Neural progenitor cell (in vitro differentiated cells): ENCODE data around the gene LINGO4. TPM values are rescaled to one million over a fixed set of nuclear protein-coding genes. Genes with fewer than 3 reads are reported as not detected.

ENCODE experiments used
- DNase-seq: peaks from one replicate; pipeline ENCODE4 v3.0.0-alpha.2; 2016; ENCODE audit warnings: low spot score
- H2AFZ ChIP-seq: fragments of 200-600 bp; sonication (generic); replicated peaks from 2 replicates; pipeline ENCODE4 v1.6.1; 2016; ENCODE audit warnings: antibody characterized with exemption
- H3F3A ChIP-seq: fragments of 200-600 bp; sonication (generic); 2 replicates; pipeline ENCODE4 v1.6.1; 2016; ENCODE audit warnings: antibody characterized with exemption, low read depth
- H3K27ac ChIP-seq: fragments of 200-600 bp; sonication (generic); 2 replicates; pipeline ENCODE4 v1.5.1; 2016; ENCODE audit warnings: mild to moderate bottlenecking
- H3K27me3 ChIP-seq: fragments of 200-600 bp; sonication (generic); 2 replicates; pipeline ENCODE4 v1.6.1; 2016; ENCODE audit warnings: mild to moderate bottlenecking, moderate library complexity
- H3K36me3 ChIP-seq: fragments of 200-600 bp; sonication (generic); 2 replicates; pipeline ENCODE4 v1.5.1; 2016
- H3K4me1 ChIP-seq: fragments of 200-600 bp; sonication (generic); 2 replicates; pipeline ENCODE4 v1.6.1; 2016; ENCODE audit warnings: mixed run types
- H3K4me2 ChIP-seq: fragments of 200-600 bp; sonication (generic); 2 replicates; pipeline ENCODE4 v1.6.1; 2016
- H3K4me3 ChIP-seq: fragments of 200-600 bp; sonication (generic); 2 replicates; pipeline ENCODE4 v1.5.1; 2016
- H3K79me2 ChIP-seq: fragments of 200-600 bp; sonication (generic); 2 replicates; pipeline ENCODE4 v1.6.1; 2016; ENCODE audit warnings: low read depth
- H3K9ac ChIP-seq: fragments of 200-600 bp; sonication (generic); 2 replicates; pipeline ENCODE4 v1.6.1; 2016
- H3K9me3 ChIP-seq: fragments of 200-600 bp; sonication (generic); 2 replicates; pipeline ENCODE4 v1.5.1; 2016; ENCODE audit warnings: low read depth
- H4K20me1 ChIP-seq: fragments of 200-600 bp; sonication (generic); 2 replicates; pipeline ENCODE4 v1.6.1; 2016; ENCODE audit warnings: low read depth
- H3K27ac Mint-ChIP-seq: 3 replicates; pipeline ENCODE4 v1.8.0; 2021; ENCODE audit warnings: mixed read lengths
- H3K27me3 Mint-ChIP-seq: 2 replicates; pipeline ENCODE4 v1.8.0; 2022; ENCODE audit warnings: low read depth, mild to moderate bottlenecking, inconsistent platforms, moderate library complexity, mixed read lengths; ENCODE audit not compliant: insufficient read depth
- H3K36me3 Mint-ChIP-seq: 3 replicates; pipeline ENCODE4 v1.8.0; 2021; ENCODE audit warnings: mixed read lengths
- H3K4me1 Mint-ChIP-seq: 3 replicates; pipeline ENCODE4 v1.8.0; 2021; ENCODE audit warnings: mixed read lengths
- H3K4me3 Mint-ChIP-seq: 3 replicates; pipeline ENCODE4 v1.8.0; 2021; ENCODE audit warnings: mild to moderate bottlenecking, moderate library complexity, mixed read lengths
- H3K9me3 Mint-ChIP-seq: 3 replicates; pipeline ENCODE4 v1.8.0; 2020; ENCODE audit warnings: mixed read lengths
- EZH2 ChIP-seq: fragments of 200-600 bp; sonication (generic); IDR thresholded peaks from 2 replicates; pipeline ENCODE4 v1.6.1; 2017; ENCODE audit warnings: antibody characterized with exemption, mild to moderate bottlenecking, moderate library complexity
- EZH2phosphoT487 ChIP-seq: fragments of 200-600 bp; sonication (generic); IDR thresholded peaks from 2 replicates; pipeline ENCODE4 v1.6.1; 2017; ENCODE audit warnings: antibody characterized with exemption
- total RNA-seq: library from RNA; depleted of rRNA; stranded (reverse); fragments of >200 nt; gene quantifications from 2 replicates; pipeline ENCODE4 v1.2.3, GENCODE V29; 2015; ENCODE audit warnings: low replicate concordance
- TF ChIP-seq, protein P1 (sequence below): fragments of 200-600 bp; sonication (generic); IDR thresholded peaks from 2 replicates; pipeline ENCODE4 v1.5.1; 2017; ENCODE audit warnings: antibody characterized with exemption, mild to moderate bottlenecking

LINGO4 gene
- total RNA-seq, 1 donor from 2014 or later, result not detected

- Mint-ChIP-seq H3K4me3 (peak overlapping the region; percentile 91), H3K27ac (peak overlapping the region; percentile 78), H3K4me1 (peaks cover 23% of the 10 kb centered on the region), H3K9me3 (no peaks in the 10 kb centered on the region), H3K27me3 (peaks cover 7% of the 10 kb centered on the region), H3K36me3 (peaks cover 12% of the 10 kb centered on the region)
- H3K36me3 ChIP-seq, result peaks cover 7% of the 10 kb centered on the region
- peaks cover 3% of the 10 kb centered on the region for H3F3A ChIP-seq
- H3K4me3 ChIP-seq, result peak overlapping the region; percentile 93
- no peaks in the 10 kb centered on the region for H3K27me3 ChIP-seq
- H2AFZ ChIP-seq, result peak overlapping the region; percentile 94
- H3K9me3 ChIP-seq, result no peaks in the 10 kb centered on the region
- peaks cover 13% of the 10 kb centered on the region for H3K79me2 ChIP-seq
- H3K9ac ChIP-seq, result peak overlapping the region; percentile 93
- TF ChIP-seq EZH2phosphoT487, result no peak
- TF ChIP-seq, protein P1, sequence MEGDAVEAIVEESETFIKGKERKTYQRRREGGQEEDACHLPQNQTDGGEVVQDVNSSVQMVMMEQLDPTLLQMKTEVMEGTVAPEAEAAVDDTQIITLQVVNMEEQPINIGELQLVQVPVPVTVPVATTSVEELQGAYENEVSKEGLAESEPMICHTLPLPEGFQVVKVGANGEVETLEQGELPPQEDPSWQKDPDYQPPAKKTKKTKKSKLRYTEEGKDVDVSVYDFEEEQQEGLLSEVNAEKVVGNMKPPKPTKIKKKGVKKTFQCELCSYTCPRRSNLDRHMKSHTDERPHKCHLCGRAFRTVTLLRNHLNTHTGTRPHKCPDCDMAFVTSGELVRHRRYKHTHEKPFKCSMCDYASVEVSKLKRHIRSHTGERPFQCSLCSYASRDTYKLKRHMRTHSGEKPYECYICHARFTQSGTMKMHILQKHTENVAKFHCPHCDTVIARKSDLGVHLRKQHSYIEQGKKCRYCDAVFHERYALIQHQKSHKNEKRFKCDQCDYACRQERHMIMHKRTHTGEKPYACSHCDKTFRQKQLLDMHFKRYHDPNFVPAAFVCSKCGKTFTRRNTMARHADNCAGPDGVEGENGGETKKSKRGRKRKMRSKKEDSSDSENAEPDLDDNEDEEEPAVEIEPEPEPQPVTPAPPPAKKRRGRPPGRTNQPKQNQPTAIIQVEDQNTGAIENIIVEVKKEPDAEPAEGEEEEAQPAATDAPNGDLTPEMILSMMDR, result no peak
- TF ChIP-seq EZH2, result no peak
- no peaks in the 10 kb centered on the region for H4K20me1 ChIP-seq
- peak overlapping the region; percentile 90 for H3K4me2 ChIP-seq
- DNase-seq, result no peak
- H3K4me1 ChIP-seq, result peaks cover 7% of the 10 kb centered on the region
- H3K27ac ChIP-seq, result no peak overlapping the region
Observed at GRCh38 chr1:151763990-151764389, 41.2 kb downstream of the LINGO4 start.

DNA sequence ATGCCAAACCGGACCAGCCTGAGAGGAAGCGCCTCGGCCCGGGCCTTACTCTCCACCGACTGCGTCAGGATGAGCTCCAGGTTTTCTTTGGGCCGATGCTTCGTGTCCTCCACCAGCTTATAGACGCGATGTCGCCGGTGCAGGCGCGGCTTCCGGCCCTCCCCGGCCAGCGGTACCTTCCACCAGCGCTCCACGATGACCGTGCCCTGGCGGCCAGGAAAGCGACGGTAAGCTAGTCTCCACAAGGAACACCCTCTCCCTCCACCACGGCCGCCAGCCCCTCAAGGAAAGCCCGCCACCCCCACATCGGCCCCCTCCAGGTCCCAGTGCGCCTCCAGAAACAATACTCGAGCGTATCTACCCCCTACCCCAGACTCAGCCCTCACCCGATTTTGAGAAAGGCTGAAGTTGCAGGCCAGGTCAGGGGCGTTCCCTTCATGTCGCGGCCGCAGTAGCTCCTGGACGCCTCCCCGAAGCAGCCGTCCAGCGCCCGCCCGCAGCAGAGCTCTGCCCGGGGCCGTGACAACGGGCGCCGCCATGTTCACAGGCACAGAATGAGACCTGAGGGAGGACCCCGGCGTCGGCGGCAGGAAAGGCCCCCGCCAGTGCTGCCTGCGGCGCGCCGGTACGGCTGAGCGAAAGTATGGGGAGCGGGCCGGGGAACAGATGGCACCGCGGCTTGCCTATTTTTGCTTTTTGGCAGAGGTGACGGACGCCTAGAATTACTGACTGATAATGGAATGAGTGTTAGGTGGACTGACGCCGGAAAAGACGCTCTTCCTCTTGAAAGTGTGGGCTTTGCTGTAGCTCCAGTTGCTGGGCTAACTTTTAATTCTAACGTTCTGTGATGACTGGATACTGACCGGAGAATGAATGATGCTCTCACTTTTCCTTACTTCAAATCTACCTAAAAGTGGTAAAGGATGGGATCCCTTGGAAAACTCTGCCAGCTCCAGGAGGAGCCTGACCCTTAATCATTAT lies 42.0 kb downstream of the LINGO4 start, which contains the start of gene MRPL9:
Gene MRPL9 (minus strand): TSS at position 556 of the 981 bp plus-strand sequence. CDS start 17 bp downstream, at position 539.
- Mint-ChIP-seq H3K4me1 (peaks cover 23% of the 10 kb centered on the region), H3K4me3 (peak within 1 kb of the TSS; percentile 91), H3K27me3 (peaks cover 7% of the 10 kb centered on the region), H3K9me3 (no peaks in the 10 kb centered on the region), H3K36me3 (peaks cover 12% of the 10 kb centered on the region), H3K27ac (peak within 1 kb of the TSS; percentile 78)
- peaks cover 13% of the 10 kb centered on the region for H3K79me2 ChIP-seq
- H3K36me3 ChIP-seq, result peaks cover 7% of the 10 kb centered on the region
- no peaks in the 10 kb centered on the region for H3K9me3 ChIP-seq
- H3K27me3 ChIP-seq, result no peaks in the 10 kb centered on the region
- no peaks in the 10 kb centered on the region for H4K20me1 ChIP-seq
- peak within 1 kb of the TSS; percentile 93 for H3K9ac ChIP-seq
- DNase-seq, result peak; percentile 90
- peak within 1 kb of the TSS; percentile 68 for H3K27ac ChIP-seq
- peaks cover 7% of the 10 kb centered on the region for H3K4me1 ChIP-seq
- TF ChIP-seq EZH2phosphoT487 (no peak), EZH2 (peak; percentile 17)
- TF ChIP-seq, protein P1, result no peak
- H2AFZ ChIP-seq, result peak within 1 kb of the TSS; percentile 94
- H3K4me3 ChIP-seq, result peak within 1 kb of the TSS; percentile 93
- H3F3A ChIP-seq, result peaks cover 3% of the 10 kb centered on the region
- peak within 1 kb of the TSS; percentile 90 for H3K4me2 ChIP-seq

GRCh38 chr1:151760597-151761385 lies 44.4 kb downstream of the LINGO4 start:
- H3K36me3 ChIP-seq, result peaks cover 7% of the 10 kb centered on the region
- H3K9me3 Mint-ChIP-seq, result no peaks in the 10 kb centered on the region
- no peak for DNase-seq
- H3K27me3 ChIP-seq, result no peaks in the 10 kb centered on the region
- peak overlapping the region; percentile 66 for H3K4me3 Mint-ChIP-seq
- H3K9ac ChIP-seq, result no peak overlapping the region
- H3K4me2 ChIP-seq, result no peak overlapping the region
- peaks cover 23% of the 10 kb centered on the region for H3K4me1 Mint-ChIP-seq
- H3K79me2 ChIP-seq, result peaks cover 13% of the 10 kb centered on the region
- peaks cover 5% of the 10 kb centered on the region for H3K27me3 Mint-ChIP-seq
- H3K27ac ChIP-seq, result no peak overlapping the region
- peaks cover 3% of the 10 kb centered on the region for H3F3A ChIP-seq
- no peak overlapping the region for H2AFZ ChIP-seq
- peaks cover 17% of the 10 kb centered on the region for H3K36me3 Mint-ChIP-seq
- H3K9me3 ChIP-seq, result no peaks in the 10 kb centered on the region
- H4K20me1 ChIP-seq, result no peaks in the 10 kb centered on the region
- H3K4me3 ChIP-seq, result no peak overlapping the region
- peaks cover 7% of the 10 kb centered on the region for H3K4me1 ChIP-seq
- TF ChIP-seq EZH2phosphoT487 (no peak), EZH2 (no peak)
- TF ChIP-seq, protein P1, result no peak
- H3K27ac Mint-ChIP-seq, result no peak overlapping the region
